HUES6 (cell line): Measurements from ENCODE around the gene USP46.

Source experiments
- H3K27ac ChIP-seq: 2 replicates; pipeline ENCODE4 v1.7.0; 2013; ENCODE audit warnings: low read depth, mild to moderate bottlenecking, low read length, inconsistent platforms
- H3K27me3 ChIP-seq: 2 replicates; pipeline ENCODE4 v1.6.1; 2013; ENCODE audit warnings: low read length; ENCODE audit not compliant: control insufficient read depth, insufficient read depth
- H3K36me3 ChIP-seq: 2 replicates; pipeline ENCODE4 v1.6.1; 2013; ENCODE audit warnings: low read length; ENCODE audit not compliant: control insufficient read depth, insufficient read depth
- H3K4me1 ChIP-seq: 2 replicates; pipeline ENCODE4 v1.6.1; 2013; ENCODE audit warnings: low read length; ENCODE audit not compliant: control insufficient read depth, insufficient read depth
- H3K4me3 ChIP-seq: 2 replicates; pipeline ENCODE4 v1.5.1; 2013; ENCODE audit warnings: low read depth, low read length
- H3K9ac ChIP-seq: one replicate; pipeline ENCODE4 v1.6.1; 2013; ENCODE audit warnings: mild to moderate bottlenecking, low read length
- H3K9me3 ChIP-seq: 2 replicates; pipeline ENCODE4 v1.6.1; 2013; ENCODE audit warnings: low read depth, low read length; ENCODE audit not compliant: control insufficient read depth, insufficient read depth

The USP46 gene

DNA sequence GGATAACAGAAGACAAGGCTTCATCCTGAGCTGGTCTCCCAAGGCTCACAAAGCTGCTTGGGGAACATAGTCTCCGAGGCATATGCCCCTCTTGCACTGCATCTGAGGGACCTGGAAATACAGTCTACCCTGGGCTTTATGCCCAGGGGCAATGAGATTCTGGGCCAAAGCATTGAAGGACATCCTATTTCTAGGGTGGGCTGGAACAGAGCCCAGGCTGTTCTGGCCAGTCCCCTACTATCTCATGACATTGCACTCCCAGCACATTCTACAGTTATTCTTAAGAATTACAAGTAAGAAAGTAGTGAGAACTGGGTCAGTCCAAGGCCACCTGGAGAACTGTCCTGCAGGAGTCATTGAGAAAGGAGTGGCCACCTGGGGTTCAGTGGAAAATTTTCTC lies 107.6 kb downstream of the USP46 start:
- Histone ChIP-seq H3K4me3 (no peak overlapping the region), H3K9me3 (no peaks in the 10 kb centered on the region), H3K27me3 (no peaks in the 10 kb centered on the region), H3K27ac (no peak overlapping the region), H3K9ac (no peak overlapping the region), H3K4me1 (peaks cover 20% of the 10 kb centered on the region), H3K36me3 (no peaks in the 10 kb centered on the region)

DNA sequence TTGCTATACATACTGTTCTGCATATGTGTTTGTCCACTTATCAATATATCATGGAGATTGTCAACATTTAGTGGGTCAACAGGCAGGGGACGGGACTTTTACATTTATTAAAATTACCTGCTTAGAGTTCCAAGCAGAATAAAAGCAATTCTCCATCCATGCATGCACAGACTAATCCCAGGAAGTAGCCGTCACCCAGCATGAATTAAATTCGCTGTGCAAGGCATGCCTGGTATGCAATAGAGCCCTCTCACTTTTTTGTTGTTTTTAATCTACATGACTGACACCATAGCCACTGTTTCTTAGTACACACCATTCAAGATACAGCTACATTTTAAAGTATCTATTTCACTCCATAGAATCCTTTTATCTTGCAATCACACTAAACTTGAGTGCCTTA lies 108.9 kb downstream of the USP46 start:
- H3K4me3 ChIP-seq: no peak overlapping the region
- H3K4me1 ChIP-seq: peaks cover 15% of the 10 kb centered on the region
- no peak overlapping the region for H3K9ac ChIP-seq
- H3K27ac ChIP-seq: no peak overlapping the region
- no peaks in the 10 kb centered on the region for H3K36me3 ChIP-seq
- H3K9me3 ChIP-seq: no peaks in the 10 kb centered on the region
- H3K27me3 ChIP-seq: no peaks in the 10 kb centered on the region

DNA sequence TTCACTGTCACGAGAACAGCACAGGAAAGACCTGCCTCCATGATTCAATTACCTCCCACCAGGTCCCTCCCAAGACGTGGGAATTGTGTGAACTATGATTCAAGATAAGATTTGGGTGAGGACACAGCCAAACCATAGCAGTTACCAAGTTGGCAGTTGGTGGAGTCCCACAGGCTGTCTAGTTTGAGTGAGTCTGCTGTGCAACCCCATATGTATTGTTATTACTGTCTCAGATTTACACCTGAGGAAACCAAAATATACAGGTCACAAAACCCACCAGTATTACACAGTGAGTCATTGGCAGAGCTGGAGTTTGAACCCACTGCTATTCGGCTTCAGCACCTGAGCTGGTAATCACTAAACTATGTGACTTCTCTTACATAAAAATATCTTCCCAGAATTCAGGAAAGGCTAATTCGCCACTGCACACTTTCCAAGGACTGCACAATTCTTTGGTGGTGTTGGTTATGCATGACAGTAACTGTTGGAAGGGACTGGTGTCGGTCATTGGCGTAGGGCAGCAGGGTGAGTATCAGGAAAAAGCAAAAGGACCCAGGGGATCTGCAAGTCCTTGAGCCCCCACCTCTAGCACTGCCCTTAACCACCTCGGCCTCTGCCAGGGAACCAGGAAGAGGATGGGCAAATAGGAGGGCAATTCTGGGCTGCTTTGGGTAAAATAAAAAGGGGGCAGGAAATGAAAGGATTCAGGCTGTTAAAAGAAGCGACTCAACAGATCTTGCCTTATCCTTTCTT lies 110.1 kb downstream of the USP46 start:
- no peak overlapping the region for H3K9ac ChIP-seq
- peaks cover 11% of the 10 kb centered on the region for H3K4me1 ChIP-seq
- no peak overlapping the region for H3K27ac ChIP-seq
- H3K27me3 ChIP-seq: no peaks in the 10 kb centered on the region
- no peak overlapping the region for H3K4me3 ChIP-seq
- H3K36me3 ChIP-seq: no peaks in the 10 kb centered on the region
- no peaks in the 10 kb centered on the region for H3K9me3 ChIP-seq

DNA sequence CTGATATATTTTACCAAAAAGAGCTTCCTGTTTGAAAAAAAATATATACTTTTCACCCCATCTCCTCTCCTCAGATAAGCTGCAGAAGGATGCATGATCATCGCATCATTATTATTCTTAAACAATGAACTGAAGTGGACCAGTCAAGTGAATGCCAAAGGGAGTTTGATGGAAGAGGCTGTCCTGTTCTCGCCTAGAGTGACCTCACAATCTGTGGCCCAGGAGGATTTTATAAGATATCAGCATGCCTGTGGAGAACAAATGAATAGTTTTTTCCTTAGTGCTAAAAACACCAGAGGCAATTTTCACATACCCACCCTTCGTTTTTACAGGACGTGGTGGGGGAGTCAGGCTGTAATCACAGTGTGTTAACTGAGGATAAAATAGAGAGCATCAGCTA lies 112.7 kb downstream of the USP46 start:
- peaks cover 11% of the 10 kb centered on the region for H3K4me1 ChIP-seq
- no peak overlapping the region for H3K4me3 ChIP-seq
- no peaks in the 10 kb centered on the region for H3K36me3 ChIP-seq
- H3K27me3 ChIP-seq: no peaks in the 10 kb centered on the region
- no peaks in the 10 kb centered on the region for H3K9me3 ChIP-seq
- H3K9ac ChIP-seq: no peak overlapping the region
- no peak overlapping the region for H3K27ac ChIP-seq

DNA sequence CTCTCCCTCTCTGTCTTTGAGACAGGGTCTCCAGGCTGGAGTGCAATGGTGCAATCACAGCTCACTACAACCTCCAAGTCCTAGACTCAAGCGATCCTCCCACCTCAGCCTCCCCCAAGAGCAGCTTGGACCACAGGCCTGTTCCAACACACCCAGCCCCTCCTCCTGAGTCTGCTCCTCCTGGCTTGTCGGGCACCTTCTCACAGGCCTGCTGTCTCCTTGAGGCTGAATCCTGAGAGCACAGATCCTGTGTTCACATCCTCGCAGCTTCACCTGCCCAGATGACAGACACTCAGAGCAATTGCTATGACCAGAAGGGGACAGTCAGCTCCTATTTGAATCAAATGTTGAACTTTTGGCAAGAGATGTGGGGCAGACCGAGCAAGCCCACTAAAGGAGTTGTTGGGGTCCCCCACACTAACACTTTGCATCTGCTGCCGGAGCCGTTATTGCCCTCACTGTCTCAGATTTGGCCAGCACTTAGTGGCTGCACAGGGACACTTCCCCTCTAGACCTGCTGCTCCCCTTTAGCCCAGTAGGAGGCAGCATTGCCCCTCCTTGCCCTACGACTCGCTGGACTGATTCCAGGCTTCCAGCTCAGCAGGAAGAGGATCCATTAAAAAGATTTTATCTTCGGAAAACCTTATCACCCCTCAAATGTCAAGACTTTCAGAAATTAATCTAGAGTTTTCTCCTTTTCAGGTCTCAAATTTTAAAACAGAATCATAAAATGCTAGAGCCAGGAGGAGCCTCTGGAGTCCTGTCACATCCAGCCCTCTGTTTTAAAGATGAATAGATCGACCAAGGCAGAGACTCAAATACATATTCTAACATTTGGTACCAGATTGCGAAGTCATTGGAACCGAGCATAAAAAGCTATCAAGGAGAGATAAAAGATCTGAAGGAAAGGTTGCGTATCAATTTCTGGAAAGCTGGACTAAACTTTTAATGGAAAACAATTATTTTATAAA lies 113.7 kb downstream of the USP46 start:
- H3K4me3 ChIP-seq: no peak overlapping the region
- H3K27ac ChIP-seq: no peak overlapping the region
- H3K4me1 ChIP-seq: peaks cover 8% of the 10 kb centered on the region
- no peak overlapping the region for H3K9ac ChIP-seq
- no peaks in the 10 kb centered on the region for H3K36me3 ChIP-seq
- H3K27me3 ChIP-seq: no peaks in the 10 kb centered on the region
- no peaks in the 10 kb centered on the region for H3K9me3 ChIP-seq
